HCT116 (cell line): ENCODE results near the gene KCNE5. TPM values are rescaled to one million over a fixed set of nuclear protein-coding genes. Genes with fewer than 3 reads are reported as not detected.

ENCODE experiments used
- ATAC-seq: fragments of 200-7000 bp; cut with Tn5 transposase; 2 replicates; pipeline ENCODE4 v1.9.1; 2020; ENCODE audit warnings: mild to moderate bottlenecking, moderate library complexity
- BruUV-seq: library from RNA; stranded (reverse); fragments of 400-500 nt; replicated peaks from 2 replicates; lab custom pipeline; 2021; lab: Mats Ljungman, UMichigan
- CTCF ChIA-PET: fragments of 300-600 bp; sonication (Branson Sonifier 250); formaldehyde crosslinking; loops from one replicate; lab custom pipeline; 2021; ENCODE audit warnings: antibody characterized with exemption; lab: Charles Lee
- POLR2A ChIA-PET: fragments of 300-600, 350-600 bp; sonication (Branson Sonifier 250); formaldehyde crosslinking; loops from one replicate; lab custom pipeline; 2021; ENCODE audit warnings: antibody characterized with exemption; lab: Charles Lee
- RAD21 ChIA-PET, 2 experiments: fragments of 300-600 bp; sonication (Branson Sonifier 250); formaldehyde crosslinking; loops; one replicate each; lab custom pipeline; 2023; ENCODE audit warnings: low total read pairs in 2 of 2; ENCODE audit not compliant: uncharacterized antibody in 2 of 2, unreplicated experiment in 2 of 2, low non-redundant PET in 1 of 2; lab: Charles Lee
- DNase-seq: peaks from one replicate; pipeline ENCODE4 v3.0.0-alpha.2; 2010; ENCODE audit warnings: low read depth, low spot score
- H2AFZ ChIP-seq: fragments of 200-600 bp; shearing (Covaris generic), sonication (generic); 2 replicates; pipeline ENCODE4 v1.6.1; 2017; ENCODE audit warnings: low read depth, mixed run types, mixed read lengths, antibody characterized with exemption, low read length; ENCODE audit not compliant: poor library complexity, severe bottlenecking
- H3K27ac ChIP-seq: 2 replicates; pipeline ENCODE4 v1.5.1; 2012; ENCODE audit warnings: low read depth, low read length
- H3K27me3 ChIP-seq: fragments of 200-600 bp; sonication (generic); 2 replicates; pipeline ENCODE4 v1.6.1; 2016; ENCODE audit warnings: mixed run types, low read length, mixed read lengths; ENCODE audit not compliant: insufficient read depth
- H3K36me3 ChIP-seq, 2 experiments: fragments of 200-500 bp in 1 of 2; fragments of 200-600 bp in 1 of 2; sonication (Bioruptor generic) in 1 of 2; sonication (generic) in 1 of 2; 2 replicates each; pipeline versions ENCODE4 v1.5.1 to v1.6.1; 2014 to 2016; ENCODE audit warnings: low read length in 2 of 2, inconsistent platforms in 1 of 2, mixed read lengths in 1 of 2, mixed run types in 1 of 2; ENCODE audit not compliant: insufficient read depth in 2 of 2, control insufficient read depth in 1 of 2
- H3K4me1 ChIP-seq, 2 experiments: fragments of 200-600 bp in 1 of 2; sonication (generic) in 1 of 2; 2 replicates each; pipeline versions ENCODE4 v1.5.1 to v1.6.1; 2012 to 2017; ENCODE audit warnings: low read length in 2 of 2, inconsistent platforms in 1 of 2, mild to moderate bottlenecking in 1 of 2, mixed read lengths in 1 of 2, mixed run types in 1 of 2, moderate library complexity in 1 of 2; ENCODE audit not compliant: insufficient read depth in 2 of 2, control insufficient read depth in 1 of 2
- H3K4me2 ChIP-seq: fragments of 200-600 bp; sonication (generic); 2 replicates; pipeline ENCODE4 v1.6.1; 2017; ENCODE audit warnings: mixed run types, low read length, mixed read lengths
- H3K4me3 ChIP-seq, 2 experiments: fragments of 200-600 bp in 1 of 2; sonication (generic) in 1 of 2; replicated peaks in 1 of 2; 2 replicates each; pipeline ENCODE4 v1.5.1; 2011 to 2016; ENCODE audit warnings: low read length in 2 of 2, control low read depth in 1 of 2, low read depth in 1 of 2, mild to moderate bottlenecking in 1 of 2, mixed read lengths in 1 of 2, mixed run types in 1 of 2
- H3K79me2 ChIP-seq: fragments of 200-600 bp; sonication (generic); 2 replicates; pipeline ENCODE4 v1.6.1; 2017; ENCODE audit warnings: mild to moderate bottlenecking, mixed run types, low read length, moderate library complexity, mixed read lengths; ENCODE audit not compliant: insufficient read depth
- H3K9ac ChIP-seq: fragments of 200-600 bp; sonication (generic); 2 replicates; pipeline ENCODE4 v1.6.1; 2016; ENCODE audit warnings: low read length, mixed read lengths
- H3K9me2 ChIP-seq: fragments of 200-600 bp; sonication (generic), shearing (Covaris generic); 2 replicates; pipeline ENCODE4 v1.6.1; 2017; ENCODE audit warnings: mixed run types, mild to moderate bottlenecking, moderate library complexity; ENCODE audit not compliant: insufficient read depth
- H3K9me3 ChIP-seq, 2 experiments: fragments of 200-500 bp in 1 of 2; fragments of 200-600 bp in 1 of 2; sonication (Bioruptor generic) in 1 of 2; sonication (generic) in 1 of 2; 2 replicates each; pipeline ENCODE4 v1.6.1; 2014 to 2017; ENCODE audit warnings: low read length in 2 of 2, mixed read lengths in 2 of 2, inconsistent platforms in 1 of 2, low read depth in 1 of 2, mild to moderate bottlenecking in 1 of 2, mixed run types in 1 of 2, moderate library complexity in 1 of 2; ENCODE audit not compliant: control insufficient read depth in 1 of 2, insufficient read depth in 1 of 2
- H4K20me1 ChIP-seq: fragments of 200-600 bp; sonication (generic), shearing (Covaris generic); 2 replicates; pipeline ENCODE4 v1.6.1; 2017; ENCODE audit warnings: mixed run types, mild to moderate bottlenecking, moderate library complexity; ENCODE audit not compliant: insufficient read depth
- CTCF ChIP-seq, 3 experiments: fragments of 200-600 bp in 1 of 3; sonication (generic) in 1 of 3; IDR thresholded peaks in 2 of 3; conservative IDR thresholded peaks in 1 of 3; 2 replicates each; pipeline ENCODE4 v1.5.1; 2012 to 2017; ENCODE audit warnings: low read depth in 2 of 3, low read length in 2 of 3, antibody characterized with exemption in 1 of 3, borderline replicate concordance in 1 of 3, control low read depth in 1 of 3, mild to moderate bottlenecking in 1 of 3, mixed read lengths in 1 of 3, mixed run types in 1 of 3, moderate library complexity in 1 of 3; ENCODE audit not compliant: insufficient read depth in 1 of 3
- EZH2 ChIP-seq: fragments of 200-600 bp; sonication (generic); IDR thresholded peaks from 2 replicates; pipeline ENCODE4 v1.6.1; 2017; ENCODE audit warnings: antibody characterized with exemption, mixed run types
- JUND ChIP-seq: IDR thresholded peaks from 2 replicates; pipeline ENCODE4 v1.6.1; 2012
- RAD21 ChIP-seq: IDR thresholded peaks from 2 replicates; pipeline ENCODE4 v1.6.1; 2012; ENCODE audit warnings: low read depth, mild to moderate bottlenecking
- ZNF274 ChIP-seq: fragments of 200-500 bp; sonication (Bioruptor generic); IDR thresholded peaks from 2 replicates; pipeline ENCODE4 v1.6.1; 2014; ENCODE audit warnings: mild to moderate bottlenecking, low read depth, low read length, inconsistent platforms
- intact Hi-C: fragments of 100-400 bp; cut with micrococcal nuclease; formaldehyde crosslinking; loops from 2 replicates; pipeline ENCODE4 v1.10.0; 2022
- total RNA-seq: library from RNA; stranded (reverse); gene quantifications from one replicate; pipeline ENCODE4 v1.2.1, GENCODE V29; 2021; ENCODE audit not compliant: unreplicated experiment
- TF ChIP-seq, protein P1 (sequence below): IDR thresholded peaks from 2 replicates; pipeline ENCODE4 v1.6.1; 2012; ENCODE audit warnings: low read depth
- TF ChIP-seq, protein P2 (sequence below): IDR thresholded peaks from 2 replicates; pipeline ENCODE4 v1.6.1; 2012

The KCNE5 gene
- total RNA-seq, 1 experiment from 2014 or later, result not detected

- Histone ChIP-seq H3K9ac (no peak overlapping the region), H3K9me3 (no peaks in the 10 kb centered on the region), H3K4me1 (no peaks in the 10 kb centered on the region), H3K9me2 (no peaks in the 10 kb centered on the region), H4K20me1 (no peaks in the 10 kb centered on the region), H2AFZ (no peak overlapping the region), H3K79me2 (no peaks in the 10 kb centered on the region), H3K36me3 (no peaks in the 10 kb centered on the region), H3K4me3 (no peak overlapping the region), H3K4me2 (no peak overlapping the region), H3K27me3 (no peaks in the 10 kb centered on the region), H3K27ac (no peak overlapping the region)
- TF ChIP-seq, protein P1, sequence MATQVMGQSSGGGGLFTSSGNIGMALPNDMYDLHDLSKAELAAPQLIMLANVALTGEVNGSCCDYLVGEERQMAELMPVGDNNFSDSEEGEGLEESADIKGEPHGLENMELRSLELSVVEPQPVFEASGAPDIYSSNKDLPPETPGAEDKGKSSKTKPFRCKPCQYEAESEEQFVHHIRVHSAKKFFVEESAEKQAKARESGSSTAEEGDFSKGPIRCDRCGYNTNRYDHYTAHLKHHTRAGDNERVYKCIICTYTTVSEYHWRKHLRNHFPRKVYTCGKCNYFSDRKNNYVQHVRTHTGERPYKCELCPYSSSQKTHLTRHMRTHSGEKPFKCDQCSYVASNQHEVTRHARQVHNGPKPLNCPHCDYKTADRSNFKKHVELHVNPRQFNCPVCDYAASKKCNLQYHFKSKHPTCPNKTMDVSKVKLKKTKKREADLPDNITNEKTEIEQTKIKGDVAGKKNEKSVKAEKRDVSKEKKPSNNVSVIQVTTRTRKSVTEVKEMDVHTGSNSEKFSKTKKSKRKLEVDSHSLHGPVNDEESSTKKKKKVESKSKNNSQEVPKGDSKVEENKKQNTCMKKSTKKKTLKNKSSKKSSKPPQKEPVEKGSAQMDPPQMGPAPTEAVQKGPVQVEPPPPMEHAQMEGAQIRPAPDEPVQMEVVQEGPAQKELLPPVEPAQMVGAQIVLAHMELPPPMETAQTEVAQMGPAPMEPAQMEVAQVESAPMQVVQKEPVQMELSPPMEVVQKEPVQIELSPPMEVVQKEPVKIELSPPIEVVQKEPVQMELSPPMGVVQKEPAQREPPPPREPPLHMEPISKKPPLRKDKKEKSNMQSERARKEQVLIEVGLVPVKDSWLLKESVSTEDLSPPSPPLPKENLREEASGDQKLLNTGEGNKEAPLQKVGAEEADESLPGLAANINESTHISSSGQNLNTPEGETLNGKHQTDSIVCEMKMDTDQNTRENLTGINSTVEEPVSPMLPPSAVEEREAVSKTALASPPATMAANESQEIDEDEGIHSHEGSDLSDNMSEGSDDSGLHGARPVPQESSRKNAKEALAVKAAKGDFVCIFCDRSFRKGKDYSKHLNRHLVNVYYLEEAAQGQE, result no peak
- TF ChIP-seq, protein P2, sequence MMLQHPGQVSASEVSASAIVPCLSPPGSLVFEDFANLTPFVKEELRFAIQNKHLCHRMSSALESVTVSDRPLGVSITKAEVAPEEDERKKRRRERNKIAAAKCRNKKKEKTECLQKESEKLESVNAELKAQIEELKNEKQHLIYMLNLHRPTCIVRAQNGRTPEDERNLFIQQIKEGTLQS, result no peak
- TF ChIP-seq CTCF (IDR thresholded peaks at IDR 0.05 in 2 of 3, conservative IDR thresholded peaks at IDR 0.05 in 1 of 3; ENCODE audit: borderline replicate concordance in 1 of 3, insufficient read depth in 1 of 3, low read depth in 2 of 3, low read length in 2 of 3), result peak in 2 of 3 experiments; percentile 44 to 58; a peak in 4 of 6 replicates
- no peak for TF ChIP-seq EZH2
- TF ChIP-seq RAD21, result 0 out of 2 replicates have a peak, but pooled peaks have one; percentile 15
- no peak for TF ChIP-seq ZNF274
- no peak for TF ChIP-seq JUND
- DNase-seq, result no peak
- intact Hi-C loops, result loop anchor here (10.0 kb wide), 1 partner anchor 250 kb away; no protein-coding TSS in a partner anchor
- no TSS peak for BruUV-seq
- CTCF ChIA-PET, result interaction anchor here (0.8 to 3.7 kb wide), 9 partner anchors 25 to 256 kb away, joined by 3 to 27 read pairs (median 4); no protein-coding TSS in a partner anchor
- POLR2A ChIA-PET, result no interaction called here
- peak; percentile 57; the same call in 1 of the 2 replicates for ATAC-seq
- RAD21 ChIA-PET, result no interaction called here
Observed at GRCh38 chrX:109635146-109635545, 10.2 kb upstream of the KCNE5 start.
